ENCODE data around the gene KRT77.

- TF ChIP-seq ESRRG (CRISPR knock-in tag; IDR thresholded peaks at IDR 0.05) (no peak), BACH2 (CRISPR knock-in tag; IDR thresholded peaks at IDR 0.05; ENCODE audit: borderline replicate concordance) (no peak), TCF4 (CRISPR knock-in tag; IDR thresholded peaks at IDR 0.05; ENCODE audit: borderline replicate concordance) (no peak), POU6F1 (CRISPR knock-in tag; IDR thresholded peaks at IDR 0.05; ENCODE audit: borderline replicate concordance, low read depth) (no peak), ZNF565 (CRISPR knock-in tag; conservative IDR thresholded peaks at IDR 0.05; ENCODE audit: low read depth) (no peak), ZFP30 (CRISPR knock-in tag; IDR thresholded peaks at IDR 0.05) (no peak), ZC3H10 (CRISPR knock-in tag; IDR thresholded peaks at IDR 0.05) (no peak)
Observed at GRCh38 chr12:52708010-52708409, 4.7 kb upstream of the KRT77 start.

Data from SK-N-SH treated with all-trans-retinoic acid at 6 μM for 48 hours (cell line).